Measurements from ENCODE around the gene MAN2B1. TPM values are rescaled to one million over a fixed set of nuclear protein-coding genes. Genes with fewer than 3 reads are reported as not detected.

Gene MAN2B1
- total and polyA plus RNA-seq, 2 of the 13 experiments (the other 11 are each of a cell fraction or from before 2014, with no cell fraction given) = 23.6 to 23.8 TPM

DNA sequence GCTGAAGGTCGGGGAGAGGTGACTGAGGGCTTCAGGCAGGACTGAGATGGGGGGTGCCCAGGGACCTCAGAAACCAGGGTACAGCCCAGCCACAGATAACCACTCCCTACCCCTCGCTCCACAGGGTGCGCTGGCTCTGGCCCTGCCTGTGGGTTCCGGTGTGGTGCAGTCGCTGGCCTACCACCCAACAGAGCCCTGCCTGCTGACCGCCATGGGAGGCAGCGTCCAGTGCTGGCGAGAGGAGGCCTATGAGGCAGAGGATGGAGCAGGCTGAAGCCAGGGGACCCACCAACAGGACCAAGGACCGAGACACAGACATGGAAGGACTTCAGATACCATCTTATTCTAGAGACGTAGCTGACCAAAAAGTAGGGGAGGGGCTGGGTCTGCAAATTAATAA lies 8.9 kb upstream of the MAN2B1 start:
- POLR2A ChIA-PET = no interaction called here
- 92% methylated on average over 6 of the region's 10 CpGs for WGBS (ENCODE audit: low lambda C conversion rate)
- Histone ChIP-seq H3K27ac (ENCODE audit: extremely low read length, insufficient read depth, low read length) (no peak overlapping the region), H3K9ac (ENCODE audit: insufficient read depth, low read depth, low read length) (no peak overlapping the region), H3K9me3 (ENCODE audit: low read length) (no peaks in the 10 kb centered on the region), H3K36me3 (replicated peaks in 1 of 2; ENCODE audit: control insufficient read depth in 1 of 2, insufficient read depth in 2 of 2, low read length in 2 of 2) (peaks cover 36 to 63% of the 10 kb centered on the region in 2 experiments), H3K27me3 (ENCODE audit: control insufficient read depth in 1 of 2, insufficient read depth in 2 of 2, low read length in 2 of 2) (no peaks in the 10 kb centered on the region), H3K4me2 (ENCODE audit: low read depth, low read length) (no peak overlapping the region), H3K4me3 (replicated peaks in 1 of 3; ENCODE audit: insufficient read depth in 1 of 3, low read depth in 2 of 3, low read length in 3 of 3) (no peak overlapping the region), H3K79me2 (ENCODE audit: insufficient read depth, low read length) (peaks cover 10% of the 10 kb centered on the region), H3K4me1 (ENCODE audit: insufficient read depth, low read length) (peaks cover 19% of the 10 kb centered on the region), H4K20me1 (ENCODE audit: insufficient read depth, low read length) (peaks cover 2% of the 10 kb centered on the region; the same call in 1 of the 2 replicates), H2AFZ (ENCODE audit: low read length) (no peak overlapping the region)
- in situ Hi-C loops (cut with HindIII; ENCODE audit: extremely low pct_ligation_motif_present, low pct_unique_long_range_greater_than_20kb) (no loop called here), intact Hi-C loops (cut with micrococcal nuclease; ENCODE audit: unreplicated experiment) (no loop called here)
- peak in 1 of 2 experiments; percentile 14; a peak in 1 of 4 replicates for TF ChIP-seq POLR2A (IDR thresholded peaks at IDR 0.05; ENCODE audit: insufficient read depth in 1 of 2, low read depth in 2 of 2, low read length in 2 of 2)
- TF ChIP-seq, protein P1, sequence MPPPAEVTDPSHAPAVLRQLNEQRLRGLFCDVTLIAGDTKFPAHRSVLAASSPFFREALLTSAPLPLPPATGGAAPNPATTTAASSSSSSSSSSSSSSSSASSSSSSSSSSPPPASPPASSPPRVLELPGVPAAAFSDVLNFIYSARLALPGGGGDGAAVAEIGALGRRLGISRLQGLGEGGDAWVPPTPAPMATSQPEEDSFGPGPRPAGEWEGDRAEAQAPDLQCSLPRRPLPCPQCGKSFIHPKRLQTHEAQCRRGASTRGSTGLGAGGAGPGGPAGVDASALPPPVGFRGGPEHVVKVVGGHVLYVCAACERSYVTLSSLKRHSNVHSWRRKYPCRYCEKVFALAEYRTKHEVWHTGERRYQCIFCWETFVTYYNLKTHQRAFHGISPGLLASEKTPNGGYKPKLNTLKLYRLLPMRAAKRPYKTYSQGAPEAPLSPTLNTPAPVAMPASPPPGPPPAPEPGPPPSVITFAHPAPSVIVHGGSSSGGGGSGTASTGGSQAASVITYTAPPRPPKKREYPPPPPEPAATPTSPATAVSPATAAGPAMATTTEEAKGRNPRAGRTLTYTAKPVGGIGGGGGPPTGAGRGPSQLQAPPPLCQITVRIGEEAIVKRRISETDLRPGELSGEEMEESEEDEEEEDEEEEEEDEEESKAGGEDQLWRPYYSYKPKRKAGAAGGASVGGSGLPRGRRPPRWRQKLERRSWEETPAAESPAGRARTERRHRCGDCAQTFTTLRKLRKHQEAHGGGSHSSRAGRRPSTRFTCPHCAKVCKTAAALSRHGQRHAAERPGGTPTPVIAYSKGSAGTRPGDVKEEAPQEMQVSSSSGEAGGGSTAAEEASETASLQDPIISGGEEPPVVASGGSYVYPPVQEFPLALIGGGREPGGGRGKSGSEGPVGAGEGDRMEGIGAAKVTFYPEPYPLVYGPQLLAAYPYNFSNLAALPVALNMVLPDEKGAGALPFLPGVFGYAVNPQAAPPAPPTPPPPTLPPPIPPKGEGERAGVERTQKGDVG (CRISPR knock-in tag; IDR thresholded peaks at IDR 0.05; ENCODE audit: borderline replicate concordance) = no peak
- TF ChIP-seq, protein P2, sequence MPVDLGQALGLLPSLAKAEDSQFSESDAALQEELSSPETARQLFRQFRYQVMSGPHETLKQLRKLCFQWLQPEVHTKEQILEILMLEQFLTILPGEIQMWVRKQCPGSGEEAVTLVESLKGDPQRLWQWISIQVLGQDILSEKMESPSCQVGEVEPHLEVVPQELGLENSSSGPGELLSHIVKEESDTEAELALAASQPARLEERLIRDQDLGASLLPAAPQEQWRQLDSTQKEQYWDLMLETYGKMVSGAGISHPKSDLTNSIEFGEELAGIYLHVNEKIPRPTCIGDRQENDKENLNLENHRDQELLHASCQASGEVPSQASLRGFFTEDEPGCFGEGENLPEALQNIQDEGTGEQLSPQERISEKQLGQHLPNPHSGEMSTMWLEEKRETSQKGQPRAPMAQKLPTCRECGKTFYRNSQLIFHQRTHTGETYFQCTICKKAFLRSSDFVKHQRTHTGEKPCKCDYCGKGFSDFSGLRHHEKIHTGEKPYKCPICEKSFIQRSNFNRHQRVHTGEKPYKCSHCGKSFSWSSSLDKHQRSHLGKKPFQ (CRISPR knock-in tag; IDR thresholded peaks at IDR 0.05; ENCODE audit: insufficient replicate concordance) = no peak
- no peak for TF ChIP-seq ZNF773 (CRISPR knock-in tag; IDR thresholded peaks at IDR 0.05; ENCODE audit: borderline replicate concordance)
- TF ChIP-seq ZNF703 (CRISPR knock-in tag; IDR thresholded peaks at IDR 0.05; ENCODE audit: borderline replicate concordance) = no peak
- TF ChIP-seq AGO2 (optimal IDR thresholded peaks at IDR 0.05; ENCODE audit: low read depth, low read length) = peak; percentile 33
- TF ChIP-seq HOXD1 (CRISPR knock-in tag; IDR thresholded peaks at IDR 0.05) = no peak
- TF ChIP-seq YEATS2 (CRISPR knock-in tag; IDR thresholded peaks at IDR 0.05; ENCODE audit: borderline replicate concordance) = no peak
- TF ChIP-seq, protein P3, sequence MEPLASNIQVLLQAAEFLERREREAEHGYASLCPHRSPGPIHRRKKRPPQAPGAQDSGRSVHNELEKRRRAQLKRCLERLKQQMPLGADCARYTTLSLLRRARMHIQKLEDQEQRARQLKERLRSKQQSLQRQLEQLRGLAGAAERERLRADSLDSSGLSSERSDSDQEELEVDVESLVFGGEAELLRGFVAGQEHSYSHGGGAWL (CRISPR knock-in tag; IDR thresholded peaks at IDR 0.05) = no peak
- no peak for TF ChIP-seq ARHGAP35 (CRISPR knock-in tag; IDR thresholded peaks at IDR 0.05; ENCODE audit: borderline replicate concordance)
- TF ChIP-seq TAF15 (IDR thresholded peaks at IDR 0.05; ENCODE audit: low read depth, low read length, poor library complexity, severe bottlenecking) = no peak
- TF ChIP-seq XBP1 (CRISPR knock-in tag; IDR thresholded peaks at IDR 0.05) = no peak
- TF ChIP-seq, protein P4, sequence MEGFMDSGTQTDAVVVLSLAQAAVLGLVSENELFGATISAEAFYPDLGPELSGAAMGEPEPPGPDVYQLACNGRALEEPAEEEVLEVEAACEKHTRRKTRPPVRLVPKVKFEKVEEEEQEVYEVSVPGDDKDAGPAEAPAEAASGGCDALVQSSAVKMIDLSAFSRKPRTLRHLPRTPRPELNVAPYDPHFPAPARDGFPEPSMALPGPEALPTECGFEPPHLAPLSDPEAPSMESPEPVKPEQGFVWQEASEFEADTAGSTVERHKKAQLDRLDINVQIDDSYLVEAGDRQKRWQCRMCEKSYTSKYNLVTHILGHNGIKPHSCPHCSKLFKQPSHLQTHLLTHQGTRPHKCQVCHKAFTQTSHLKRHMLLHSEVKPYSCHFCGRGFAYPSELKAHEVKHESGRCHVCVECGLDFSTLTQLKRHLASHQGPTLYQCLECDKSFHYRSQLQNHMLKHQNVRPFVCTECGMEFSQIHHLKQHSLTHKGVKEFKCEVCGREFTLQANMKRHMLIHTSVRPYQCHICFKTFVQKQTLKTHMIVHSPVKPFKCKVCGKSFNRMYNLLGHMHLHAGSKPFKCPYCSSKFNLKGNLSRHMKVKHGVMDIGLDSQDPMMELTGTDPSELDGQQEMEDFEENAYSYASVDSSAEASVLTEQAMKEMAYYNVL (CRISPR knock-in tag; IDR thresholded peaks at IDR 0.05; ENCODE audit: borderline replicate concordance) = no peak
- no peak for FAIRE-seq
- CTCF ChIA-PET (ENCODE audit: low intra/inter-chr PET ratio, low total read pairs) = no interaction called here
- no peak for DNase-seq (ENCODE audit: low spot score)
- no TSS peak for BruUV-seq (replicated peaks)
- ATAC-seq = no peak

Data from HepG2 (cell line).